Panc1 (cell line): ENCODE results near the gene CASTOR1.

Source experiments
- CTCF ChIP-seq: fragments of 450-650 bp; IDR thresholded peaks from 2 replicates; pipeline ENCODE4 v1.5.1; 2017; ENCODE audit warnings: mild to moderate bottlenecking
- POLR2AphosphoS5 ChIP-seq: IDR thresholded peaks from 2 replicates; pipeline ENCODE4 v1.6.1; 2012; ENCODE audit warnings: mild to moderate bottlenecking, low read depth, low read length, moderate library complexity
- REST ChIP-seq, 2 experiments: IDR thresholded peaks; 2 replicates each; pipeline ENCODE4 v1.6.1; 2011 to 2012; ENCODE audit warnings: low read depth in 2 of 2, control low read depth in 1 of 2, low read length in 1 of 2, mild to moderate bottlenecking in 1 of 2, moderate library complexity in 1 of 2; ENCODE audit not compliant: insufficient read depth in 1 of 2
- TCF7L2 ChIP-seq: IDR thresholded peaks from 2 replicates; pipeline ENCODE4 v1.6.1; 2011; ENCODE audit warnings: mild to moderate bottlenecking, low read depth, low read length, inconsistent platforms

- no peak for TF ChIP-seq CTCF
- no peak for TF ChIP-seq REST (IDR thresholded peaks at IDR 0.05; ENCODE audit: insufficient read depth in 1 of 2, low read depth in 2 of 2, low read length in 1 of 2)
- TF ChIP-seq POLR2AphosphoS5, result no peak
- no peak for TF ChIP-seq TCF7L2
Measured at GRCh38 chr22:30247561-30247960, 41.7 kb downstream of the CASTOR1 start.
